ENCODE measurements around the gene DYDC1.

- TF ChIP-seq ZFP3 (CRISPR knock-in tag; IDR thresholded peaks at IDR 0.05) (no peak), ARNTL (CRISPR knock-in tag; IDR thresholded peaks at IDR 0.05; ENCODE audit: borderline replicate concordance, low read depth) (no peak), ZNF70 (CRISPR knock-in tag; IDR thresholded peaks at IDR 0.05) (no peak), ZNF565 (CRISPR knock-in tag; conservative IDR thresholded peaks at IDR 0.05; ENCODE audit: low read depth) (no peak), TCF4 (CRISPR knock-in tag; IDR thresholded peaks at IDR 0.05; ENCODE audit: borderline replicate concordance) (no peak), POU6F1 (CRISPR knock-in tag; IDR thresholded peaks at IDR 0.05; ENCODE audit: borderline replicate concordance, low read depth) (no peak), ISL1 (CRISPR knock-in tag; IDR thresholded peaks at IDR 0.05) (no peak), SNAI2 (CRISPR knock-in tag; IDR thresholded peaks at IDR 0.05) (no peak), ZFP30 (CRISPR knock-in tag; IDR thresholded peaks at IDR 0.05) (no peak), ZNF8 (CRISPR knock-in tag; IDR thresholded peaks at IDR 0.05) (no peak)
- TF ChIP-seq, protein P1, sequence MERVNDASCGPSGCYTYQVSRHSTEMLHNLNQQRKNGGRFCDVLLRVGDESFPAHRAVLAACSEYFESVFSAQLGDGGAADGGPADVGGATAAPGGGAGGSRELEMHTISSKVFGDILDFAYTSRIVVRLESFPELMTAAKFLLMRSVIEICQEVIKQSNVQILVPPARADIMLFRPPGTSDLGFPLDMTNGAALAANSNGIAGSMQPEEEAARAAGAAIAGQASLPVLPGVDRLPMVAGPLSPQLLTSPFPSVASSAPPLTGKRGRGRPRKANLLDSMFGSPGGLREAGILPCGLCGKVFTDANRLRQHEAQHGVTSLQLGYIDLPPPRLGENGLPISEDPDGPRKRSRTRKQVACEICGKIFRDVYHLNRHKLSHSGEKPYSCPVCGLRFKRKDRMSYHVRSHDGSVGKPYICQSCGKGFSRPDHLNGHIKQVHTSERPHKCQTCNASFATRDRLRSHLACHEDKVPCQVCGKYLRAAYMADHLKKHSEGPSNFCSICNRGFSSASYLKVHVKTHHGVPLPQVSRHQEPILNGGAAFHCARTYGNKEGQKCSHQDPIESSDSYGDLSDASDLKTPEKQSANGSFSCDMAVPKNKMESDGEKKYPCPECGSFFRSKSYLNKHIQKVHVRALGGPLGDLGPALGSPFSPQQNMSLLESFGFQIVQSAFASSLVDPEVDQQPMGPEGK (CRISPR knock-in tag; IDR thresholded peaks at IDR 0.05; ENCODE audit: borderline replicate concordance): no peak
- TF ChIP-seq, protein P2, sequence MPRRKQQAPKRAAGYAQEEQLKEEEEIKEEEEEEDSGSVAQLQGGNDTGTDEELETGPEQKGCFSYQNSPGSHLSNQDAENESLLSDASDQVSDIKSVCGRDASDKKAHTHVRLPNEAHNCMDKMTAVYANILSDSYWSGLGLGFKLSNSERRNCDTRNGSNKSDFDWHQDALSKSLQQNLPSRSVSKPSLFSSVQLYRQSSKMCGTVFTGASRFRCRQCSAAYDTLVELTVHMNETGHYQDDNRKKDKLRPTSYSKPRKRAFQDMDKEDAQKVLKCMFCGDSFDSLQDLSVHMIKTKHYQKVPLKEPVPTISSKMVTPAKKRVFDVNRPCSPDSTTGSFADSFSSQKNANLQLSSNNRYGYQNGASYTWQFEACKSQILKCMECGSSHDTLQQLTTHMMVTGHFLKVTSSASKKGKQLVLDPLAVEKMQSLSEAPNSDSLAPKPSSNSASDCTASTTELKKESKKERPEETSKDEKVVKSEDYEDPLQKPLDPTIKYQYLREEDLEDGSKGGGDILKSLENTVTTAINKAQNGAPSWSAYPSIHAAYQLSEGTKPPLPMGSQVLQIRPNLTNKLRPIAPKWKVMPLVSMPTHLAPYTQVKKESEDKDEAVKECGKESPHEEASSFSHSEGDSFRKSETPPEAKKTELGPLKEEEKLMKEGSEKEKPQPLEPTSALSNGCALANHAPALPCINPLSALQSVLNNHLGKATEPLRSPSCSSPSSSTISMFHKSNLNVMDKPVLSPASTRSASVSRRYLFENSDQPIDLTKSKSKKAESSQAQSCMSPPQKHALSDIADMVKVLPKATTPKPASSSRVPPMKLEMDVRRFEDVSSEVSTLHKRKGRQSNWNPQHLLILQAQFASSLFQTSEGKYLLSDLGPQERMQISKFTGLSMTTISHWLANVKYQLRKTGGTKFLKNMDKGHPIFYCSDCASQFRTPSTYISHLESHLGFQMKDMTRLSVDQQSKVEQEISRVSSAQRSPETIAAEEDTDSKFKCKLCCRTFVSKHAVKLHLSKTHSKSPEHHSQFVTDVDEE (CRISPR knock-in tag; IDR thresholded peaks at IDR 0.05): no peak
These were observed 37.9 kb upstream of the DYDC1 start for GRCh38 chr10:80394358-80394916.
